HepG2 (cell line): ENCODE results near the gene UCKL1. TPM values are rescaled to one million over a fixed set of nuclear protein-coding genes. Genes with fewer than 3 reads are reported as not detected.

ENCODE experiments used
- ATAC-seq: fragments of 200-7000 bp; cut with Tn5 transposase; 3 replicates; pipeline ENCODE4 v1.9.1; 2020; ENCODE audit warnings: mild to moderate bottlenecking, moderate library complexity
- BruUV-seq: library from RNA; stranded (reverse); fragments of 400-500 nt; replicated peaks from 2 replicates; lab custom pipeline; 2021; lab: Mats Ljungman, UMichigan
- CTCF ChIA-PET: fragments of 300-600 bp; formaldehyde crosslinking; extraction: SDS; loops from one replicate; lab custom pipeline; 2021; ENCODE audit warnings: low total read pairs, inconsistent platforms, low intra/inter-chr PET ratio; lab: Yijun Ruan, JAX
- POLR2A ChIA-PET: fragments of 350-600 bp; sonication (Branson Sonifier 250); formaldehyde crosslinking; loops from one replicate; lab custom pipeline; 2020; ENCODE audit warnings: antibody characterized with exemption, inconsistent platforms; lab: Yijun Ruan, JAX
- DNase-seq: peaks from one replicate; pipeline ENCODE4 v3.0.0-alpha.2; 2015; ENCODE audit warnings: low spot score
- FAIRE-seq: peaks from 3 replicates; lab custom pipeline; 2011; peaks lifted over from hg19 to GRCh38; lab: Jason Lieb, UNC
- H2AFZ ChIP-seq: one replicate; pipeline ENCODE4 v1.6.1; 2011; ENCODE audit warnings: low read length, inconsistent platforms
- H3K27ac ChIP-seq: fragments of 300-600 bp; 3 replicates; pipeline ENCODE4 v1.8.0; 2011; ENCODE audit warnings: mixed run types, mild to moderate bottlenecking, mixed read lengths, low read length, inconsistent platforms; ENCODE audit not compliant: insufficient read depth; ENCODE audit errors: extremely low read length
- H3K27me3 ChIP-seq, 2 experiments: fragments of 200-600 bp in 1 of 2; 2 replicates in 1 of 2; 3 replicates in 1 of 2; pipeline versions ENCODE4 v1.6.0 to v1.8.0; 2011; ENCODE audit warnings: low read length in 2 of 2, mild to moderate bottlenecking in 2 of 2, moderate library complexity in 2 of 2, inconsistent platforms in 1 of 2; ENCODE audit not compliant: insufficient read depth in 2 of 2, control insufficient read depth in 1 of 2
- H3K36me3 ChIP-seq, 2 experiments: fragments of 200-600 bp in 1 of 2; replicated peaks in 1 of 2; 2 replicates in 1 of 2; 3 replicates in 1 of 2; pipeline versions ENCODE4 v1.5.1 to v1.8.0; 2011; ENCODE audit warnings: low read length in 2 of 2, inconsistent platforms in 1 of 2; ENCODE audit not compliant: insufficient read depth in 2 of 2, control insufficient read depth in 1 of 2
- H3K4me1 ChIP-seq: 2 replicates; pipeline ENCODE4 v1.5.1; 2012; ENCODE audit warnings: low read length, inconsistent platforms; ENCODE audit not compliant: insufficient read depth
- H3K4me2 ChIP-seq: 2 replicates; pipeline ENCODE4 v1.6.0; 2011; ENCODE audit warnings: low read depth, low read length, inconsistent platforms
- H3K4me3 ChIP-seq, 3 experiments: fragments of 200-600 bp in 1 of 3; sonication (generic), shearing (Covaris generic) in 1 of 3; replicated peaks in 1 of 3; 2 replicates each; pipeline ENCODE4 v1.5.1; 2011 to 2016; ENCODE audit warnings: low read length in 3 of 3, inconsistent platforms in 2 of 3, low read depth in 2 of 3, mild to moderate bottlenecking in 2 of 3, control low read depth in 1 of 3, mixed read lengths in 1 of 3; ENCODE audit not compliant: insufficient read depth in 1 of 3
- H3K79me2 ChIP-seq: one replicate; pipeline ENCODE4 v1.6.1; 2011; ENCODE audit warnings: low read length, inconsistent platforms; ENCODE audit not compliant: insufficient read depth
- H3K9ac ChIP-seq: 2 replicates; pipeline ENCODE4 v1.6.0; 2011; ENCODE audit warnings: mild to moderate bottlenecking, low read depth, low read length, inconsistent platforms; ENCODE audit not compliant: insufficient read depth
- H3K9me3 ChIP-seq: 2 replicates; pipeline ENCODE4 v1.5.1; 2012; ENCODE audit warnings: mild to moderate bottlenecking, low read length
- H4K20me1 ChIP-seq: 2 replicates; pipeline ENCODE4 v1.6.0; 2011; ENCODE audit warnings: inconsistent platforms, mild to moderate bottlenecking, low read length, moderate library complexity; ENCODE audit not compliant: insufficient read depth
- AHDC1 ChIP-seq: sonication (generic); formaldehyde crosslinking; IDR thresholded peaks from 2 replicates; pipeline ENCODE4 v1.5.1; 2020; ENCODE audit warnings: mild to moderate bottlenecking, missing genetic modification reagents, borderline replicate concordance
- GABPB1 ChIP-seq: IDR thresholded peaks from 2 replicates; pipeline ENCODE4 v1.6.1; 2016; ENCODE audit warnings: mild to moderate bottlenecking, missing genetic modification reagents, moderate library complexity, missing compliant biosample characterization
- NFE2L1 ChIP-seq: sonication (generic); formaldehyde crosslinking; IDR thresholded peaks from 2 replicates; pipeline ENCODE4 v1.4.0; 2020; ENCODE audit warnings: missing genetic modification reagents, mild to moderate bottlenecking, borderline replicate concordance
- SALL1 ChIP-seq: sonication (generic); formaldehyde crosslinking; IDR thresholded peaks from 2 replicates; pipeline ENCODE4 v1.8.0; 2022; ENCODE audit warnings: mild to moderate bottlenecking, missing genetic modification reagents
- SPEN ChIP-seq: sonication (generic); formaldehyde crosslinking; IDR thresholded peaks from 2 replicates; pipeline ENCODE4 v1.5.1; 2020; ENCODE audit warnings: low read depth, mild to moderate bottlenecking, missing genetic modification reagents
- ZFP62 ChIP-seq: sonication (generic); formaldehyde crosslinking; IDR thresholded peaks from 2 replicates; pipeline ENCODE4 v1.4.0; 2020; ENCODE audit warnings: missing genetic modification reagents
- ZNF343 ChIP-seq: sonication (generic); formaldehyde crosslinking; IDR thresholded peaks from 2 replicates; pipeline ENCODE4 v1.4.0; 2020; ENCODE audit warnings: mild to moderate bottlenecking, missing genetic modification reagents
- ZNF451 ChIP-seq: sonication (generic); formaldehyde crosslinking; IDR thresholded peaks from 2 replicates; pipeline ENCODE4 v1.5.0; 2020; ENCODE audit warnings: mild to moderate bottlenecking, missing genetic modification reagents
- WGBS: methylation state at CpG from one replicate; pipeline ENCODE4 v1.1.6; 2017; ENCODE audit warnings: low lambda C conversion rate; 5-methylcytosine and 5-hydroxymethylcytosine counted together
- in situ Hi-C: cut with HindIII; loops from 2 replicates; pipeline ENCODE4 v1.10.0; 2017; ENCODE audit warnings: low pct_unique_long_range_greater_than_20kb; ENCODE audit not compliant: extremely low pct_ligation_motif_present
- intact Hi-C: fragments of 100-400 bp; cut with micrococcal nuclease; formaldehyde crosslinking; loops from one replicate; pipeline ENCODE4 v1.10.0; 2022; ENCODE audit not compliant: unreplicated experiment
- polyA plus RNA-seq, 8 experiments: library from polyadenylated mRNA; depleted of rRNA in 3 of 8; stranded (reverse) in 7 of 8; unstranded in 1 of 8; fragments of >200 nt; fragmentation: Illumina TruSeq in 4 of 8; extraction: Trizol in 4 of 8; gene quantifications; 2 replicates each; pipeline versions ENCODE4 v1.2.1 to v1.2.3, GENCODE V29; 2011 to 2016; ENCODE audit warnings: low read depth in 4 of 8, missing spikeins in 1 of 8, mixed read lengths in 1 of 8; ENCODE audit not compliant: insufficient read depth in 1 of 8
- total RNA-seq, 5 experiments: library from RNA; depleted of rRNA; stranded (reverse); fragments of >200 nt; fragmentation: Illumina TruSeq; extraction: Trizol; gene quantifications; 2 replicates each; pipeline ENCODE4 v1.2.3, GENCODE V29; 2016; ENCODE audit warnings: low read depth in 1 of 5

UCKL1 gene
- total and polyA plus RNA-seq, 2 of the 13 experiments (the other 11 are each of a cell fraction or from before 2014, with no cell fraction given): 50.2 to 126 TPM

GRCh38 chr20:63939061-63939935 is 16.9 kb downstream of the UCKL1 start (continued):
- TF ChIP-seq AHDC1 (CRISPR knock-in tag): no peak

GRCh38 chr20:63937596-63937995 is 18.6 kb downstream of the UCKL1 start:
- Histone ChIP-seq H3K4me2 (no peak overlapping the region), H2AFZ (no peak overlapping the region), H3K4me1 (no peaks in the 10 kb centered on the region), H3K27ac (no peak overlapping the region), H3K4me3 (no peak overlapping the region), H3K36me3 (peaks cover 36 to 71% of the 10 kb centered on the region in 2 experiments), H3K79me2 (no peaks in the 10 kb centered on the region), H4K20me1 (peaks cover 9% of the 10 kb centered on the region; the same call in 1 of the 2 replicates), H3K27me3 (no peaks in the 10 kb centered on the region), H3K9me3 (no peaks in the 10 kb centered on the region), H3K9ac (no peak overlapping the region)
- DNase-seq: no peak
- no TSS peak for BruUV-seq
- ChIA-PET CTCF (no interaction called here), POLR2A (no interaction called here)
- in situ Hi-C loops (no loop called here), intact Hi-C loops (no loop called here)
- ATAC-seq: no peak
- no peak for TF ChIP-seq SALL1 (CRISPR knock-in tag)
- TF ChIP-seq ZFP62: no peak
- TF ChIP-seq ZNF343: no peak
- TF ChIP-seq NFE2L1 (CRISPR knock-in tag): 0 out of 2 replicates have a peak, but pooled peaks have one; percentile 51
- no peak for TF ChIP-seq SPEN (CRISPR knock-in tag)
- no peak for TF ChIP-seq ZNF451
- 0 out of 2 replicates have a peak, but pooled peaks have one; percentile 2 for TF ChIP-seq GABPB1 (CRISPR knock-in tag)
- 88% methylated on average over 14 of the region's 14 CpGs for WGBS
- peak; percentile 4 for FAIRE-seq
